H9 (cell line): Measurements from ENCODE around the gene ZFAND3. TPM values are rescaled to one million over a fixed set of nuclear protein-coding genes. Genes with fewer than 3 reads are reported as not detected.

Experiments
- DNase-seq: peaks from one replicate; pipeline ENCODE4 v3.0.0-alpha.2; 2017
- H2AFZ ChIP-seq: one replicate; pipeline ENCODE4 v1.6.1; 2013; ENCODE audit warnings: mild to moderate bottlenecking, low read length, control low read depth, moderate library complexity
- H2AK5ac ChIP-seq: 2 replicates; pipeline ENCODE4 v1.6.1; 2013; ENCODE audit warnings: low read length, control low read depth, mixed read lengths; ENCODE audit not compliant: insufficient read length
- H2BK120ac ChIP-seq: one replicate; pipeline ENCODE4 v1.6.1; 2013; ENCODE audit warnings: low read depth, mild to moderate bottlenecking, low read length, control low read depth, inconsistent platforms; ENCODE audit not compliant: poor library complexity, severe bottlenecking
- H2BK12ac ChIP-seq: 2 replicates; pipeline ENCODE4 v1.6.1; 2013; ENCODE audit warnings: low read length, control low read depth, mixed read lengths, low read depth; ENCODE audit not compliant: insufficient read length
- H2BK15ac ChIP-seq: 2 replicates; pipeline ENCODE4 v1.6.1; 2013; ENCODE audit warnings: low read depth, low read length, control low read depth
- H2BK20ac ChIP-seq: one replicate; pipeline ENCODE4 v1.6.1; 2013; ENCODE audit warnings: low read depth, mild to moderate bottlenecking, low read length, control low read depth, inconsistent platforms; ENCODE audit not compliant: poor library complexity, severe bottlenecking
- H2BK5ac ChIP-seq: 2 replicates; pipeline ENCODE4 v1.6.1; 2013; ENCODE audit warnings: low read length, control low read depth, mixed read lengths; ENCODE audit not compliant: insufficient read length
- H3K14ac ChIP-seq: 2 replicates; pipeline ENCODE4 v1.6.1; 2013; ENCODE audit warnings: low read length, control low read depth; ENCODE audit not compliant: insufficient read depth
- H3K18ac ChIP-seq: 2 replicates; pipeline ENCODE4 v1.6.1; 2013; ENCODE audit warnings: low read depth, mild to moderate bottlenecking, mixed read lengths, low read length, control low read depth; ENCODE audit not compliant: insufficient read length
- H3K23ac ChIP-seq: 2 replicates; pipeline ENCODE4 v1.6.1; 2013; ENCODE audit warnings: low read length, control low read depth, mixed read lengths, low read depth; ENCODE audit not compliant: insufficient read length
- H3K23me2 ChIP-seq: 2 replicates; pipeline ENCODE4 v1.6.1; 2013; ENCODE audit warnings: low read depth, mild to moderate bottlenecking, mixed read lengths, low read length, control low read depth; ENCODE audit not compliant: insufficient read length, poor library complexity, severe bottlenecking
- H3K27ac ChIP-seq: 2 replicates; pipeline ENCODE4 v1.5.1; 2013; ENCODE audit warnings: low read length, control low read depth, mixed read lengths, low read depth; ENCODE audit not compliant: insufficient read length
- H3K27me3 ChIP-seq: 2 replicates; pipeline ENCODE4 v1.6.1; 2013; ENCODE audit warnings: low read length, control low read depth, inconsistent platforms; ENCODE audit not compliant: insufficient read depth
- H3K4ac ChIP-seq: 2 replicates; pipeline ENCODE4 v1.6.1; 2013; ENCODE audit warnings: low read depth, mild to moderate bottlenecking, control low read depth, inconsistent platforms, low read length, moderate library complexity
- H3K4me1 ChIP-seq: 2 replicates; pipeline ENCODE4 v1.6.1; 2013; ENCODE audit warnings: low read length, control low read depth, inconsistent platforms; ENCODE audit not compliant: insufficient read depth
- H3K4me2 ChIP-seq: 2 replicates; pipeline ENCODE4 v1.6.1; 2013; ENCODE audit warnings: low read length, control low read depth, mixed read lengths; ENCODE audit not compliant: insufficient read length, insufficient read depth
- H3K56ac ChIP-seq: 2 replicates; pipeline ENCODE4 v1.6.1; 2013; ENCODE audit warnings: low read depth, mild to moderate bottlenecking, mixed read lengths, low read length, control low read depth; ENCODE audit not compliant: insufficient read length
- H3K79me1 ChIP-seq: 2 replicates; pipeline ENCODE4 v1.6.1; 2013; ENCODE audit warnings: low read depth, mild to moderate bottlenecking, moderate library complexity, low read length, control low read depth, inconsistent platforms; ENCODE audit not compliant: insufficient read depth, poor library complexity, severe bottlenecking
- H3K79me2 ChIP-seq: 2 replicates; pipeline ENCODE4 v1.6.1; 2013; ENCODE audit warnings: low read length, control low read depth, inconsistent platforms; ENCODE audit not compliant: insufficient read depth
- H3K9ac ChIP-seq: 2 replicates; pipeline ENCODE4 v1.6.1; 2013; ENCODE audit warnings: low read length, control low read depth, mixed read lengths; ENCODE audit not compliant: insufficient read length; ENCODE audit errors: extremely low read depth
- H3K9me3 ChIP-seq: one replicate; pipeline ENCODE4 v1.6.1; 2013; ENCODE audit warnings: low read depth, low read length, inconsistent platforms; ENCODE audit not compliant: control insufficient read depth
- H3T11ph ChIP-seq: one replicate; pipeline ENCODE4 v1.6.1; 2013; ENCODE audit warnings: mild to moderate bottlenecking, low read length, control low read depth, inconsistent platforms
- H4K20me1 ChIP-seq: one replicate; pipeline ENCODE4 v1.6.1; 2013; ENCODE audit not compliant: control insufficient read depth, insufficient read length, insufficient read depth
- H4K5ac ChIP-seq: 2 replicates; pipeline ENCODE4 v1.6.1; 2013; ENCODE audit warnings: low read depth, mild to moderate bottlenecking, mixed read lengths, low read length, control low read depth; ENCODE audit not compliant: insufficient read length
- H4K8ac ChIP-seq: replicated peaks from 2 replicates; pipeline ENCODE4 v1.6.1; 2013; ENCODE audit warnings: low read length, control low read depth, mixed read lengths, low read depth; ENCODE audit not compliant: insufficient read length
- H4K91ac ChIP-seq: 2 replicates; pipeline ENCODE4 v1.6.1; 2013; ENCODE audit warnings: low read depth, mild to moderate bottlenecking, moderate library complexity, mixed read lengths, low read length, control low read depth; ENCODE audit not compliant: insufficient read length
- H3K27ac Mint-ChIP-seq, 3 experiments: 2 replicates in 2 of 3; 3 replicates in 1 of 3; pipeline ENCODE4 v1.8.0; 2020 to 2021; ENCODE audit warnings: mixed read lengths in 3 of 3, mild to moderate bottlenecking in 1 of 3, moderate library complexity in 1 of 3
- H3K27me3 Mint-ChIP-seq: 2 replicates; pipeline ENCODE4 v1.8.0; 2021; ENCODE audit warnings: low read depth, mild to moderate bottlenecking, moderate library complexity, mixed read lengths
- H3K36me3 Mint-ChIP-seq, 3 experiments: 2 replicates in 2 of 3; 3 replicates in 1 of 3; pipeline ENCODE4 v1.8.0; 2020 to 2021; ENCODE audit warnings: low read depth in 3 of 3, mixed read lengths in 3 of 3; ENCODE audit not compliant: insufficient read depth in 1 of 3
- H3K4me1 Mint-ChIP-seq, 2 experiments: 2 replicates each; pipeline ENCODE4 v1.8.0; 2020; ENCODE audit warnings: mixed read lengths in 2 of 2
- H3K4me3 Mint-ChIP-seq, 2 experiments: 2 replicates in 1 of 2; 3 replicates in 1 of 2; pipeline ENCODE4 v1.8.0; 2020 to 2021; ENCODE audit warnings: mild to moderate bottlenecking in 2 of 2, mixed read lengths in 2 of 2, moderate library complexity in 1 of 2
- H3K9me3 Mint-ChIP-seq, 2 experiments: 2 replicates in 1 of 2; 3 replicates in 1 of 2; pipeline ENCODE4 v1.8.0; 2020; ENCODE audit warnings: mild to moderate bottlenecking in 2 of 2, mixed read lengths in 2 of 2, moderate library complexity in 1 of 2
- WGBS: extraction: QIAGEN DNeasy Blood & Tissue Kit; methylation state at CpG from one replicate; pipeline ENCODE4 v1.1.7; 2013; ENCODE audit warnings: missing lambda C conversion rate, low lambda C conversion rate, mixed read lengths; ENCODE audit not compliant: insufficient read length; ENCODE audit errors: extremely low coverage; 5-methylcytosine and 5-hydroxymethylcytosine counted together
- total RNA-seq: library from RNA; stranded (reverse); gene quantifications from 2 replicates; pipeline ENCODE4 v1.2.1, GENCODE V29; 2021
- TF ChIP-seq, protein P1 (sequence below): fragments of 200-600 bp; sonication (generic); conservative IDR thresholded peaks from 3 replicates; pipeline ENCODE4 v1.8.0; 2021; ENCODE audit warnings: antibody characterized with exemption, mild to moderate bottlenecking

Gene ZFAND3
- total RNA-seq, 1 experiment from 2014 or later: 57.7 TPM

GRCh38 chr6:38183856-38184584 is 364.5 kb downstream of the ZFAND3 start:
- H4K5ac ChIP-seq: no peak overlapping the region
- Mint-ChIP-seq H3K27me3 (no peaks in the 10 kb centered on the region; the same call in 1 of the 2 replicates), H3K9me3 (no peaks in the 10 kb centered on the region), H3K4me3 (no peak overlapping the region), H3K27ac (no peak overlapping the region), H3K4me1 (peaks cover 23 to 34% of the 10 kb centered on the region in 2 experiments), H3K36me3 (no peaks in the 10 kb centered on the region)
- no peak overlapping the region for H2BK5ac ChIP-seq
- H3K56ac ChIP-seq: no peak overlapping the region
- H2AK5ac ChIP-seq: no peak overlapping the region
- H3K18ac ChIP-seq: no peak overlapping the region
- no peak overlapping the region for H4K91ac ChIP-seq
- peak; percentile 31 for DNase-seq
- H2BK12ac ChIP-seq: no peak overlapping the region
- no peak overlapping the region for H3K23ac ChIP-seq
- H3K4me2 ChIP-seq: no peak overlapping the region
- no peaks in the 10 kb centered on the region for H3K79me2 ChIP-seq
- H2BK15ac ChIP-seq: no peak overlapping the region
- no peak overlapping the region for H2BK120ac ChIP-seq
- no peak overlapping the region for H3K4ac ChIP-seq
- H3K4me1 ChIP-seq: 0 out of 2 replicates have a peak, but pooled peaks cover 3% of the 10 kb centered on the region
- no peaks in the 10 kb centered on the region for H4K20me1 ChIP-seq
- no peak overlapping the region for H3T11ph ChIP-seq
- H3K9me3 ChIP-seq: no peaks in the 10 kb centered on the region
- no CpG with 5 or more reads among the region's 13 CpGs for whole genome bisulfite sequencing
- no peak overlapping the region for H3K14ac ChIP-seq
- TF ChIP-seq, protein P1, sequence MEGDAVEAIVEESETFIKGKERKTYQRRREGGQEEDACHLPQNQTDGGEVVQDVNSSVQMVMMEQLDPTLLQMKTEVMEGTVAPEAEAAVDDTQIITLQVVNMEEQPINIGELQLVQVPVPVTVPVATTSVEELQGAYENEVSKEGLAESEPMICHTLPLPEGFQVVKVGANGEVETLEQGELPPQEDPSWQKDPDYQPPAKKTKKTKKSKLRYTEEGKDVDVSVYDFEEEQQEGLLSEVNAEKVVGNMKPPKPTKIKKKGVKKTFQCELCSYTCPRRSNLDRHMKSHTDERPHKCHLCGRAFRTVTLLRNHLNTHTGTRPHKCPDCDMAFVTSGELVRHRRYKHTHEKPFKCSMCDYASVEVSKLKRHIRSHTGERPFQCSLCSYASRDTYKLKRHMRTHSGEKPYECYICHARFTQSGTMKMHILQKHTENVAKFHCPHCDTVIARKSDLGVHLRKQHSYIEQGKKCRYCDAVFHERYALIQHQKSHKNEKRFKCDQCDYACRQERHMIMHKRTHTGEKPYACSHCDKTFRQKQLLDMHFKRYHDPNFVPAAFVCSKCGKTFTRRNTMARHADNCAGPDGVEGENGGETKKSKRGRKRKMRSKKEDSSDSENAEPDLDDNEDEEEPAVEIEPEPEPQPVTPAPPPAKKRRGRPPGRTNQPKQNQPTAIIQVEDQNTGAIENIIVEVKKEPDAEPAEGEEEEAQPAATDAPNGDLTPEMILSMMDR: no peak
- H3K23me2 ChIP-seq: no peaks in the 10 kb centered on the region
- H4K8ac ChIP-seq: no peak overlapping the region
- H2BK20ac ChIP-seq: no peak overlapping the region
- H3K9ac ChIP-seq: no peak overlapping the region
- no peak overlapping the region for H2AFZ ChIP-seq
- H3K27ac ChIP-seq: no peak overlapping the region
- no peaks in the 10 kb centered on the region for H3K27me3 ChIP-seq
- no peaks in the 10 kb centered on the region for H3K79me1 ChIP-seq
